PC-3 (cell line): ENCODE data around the gene PCDH9. TPM values are rescaled to one million over a fixed set of nuclear protein-coding genes. Genes with fewer than 3 reads are reported as not detected.
A peak's percentile ranks its signal among the peaks of the same experiment; 100 is the strongest.

ENCODE experiments used
- ATAC-seq: fragments of 200-7000 bp; cut with Tn5 transposase; 2 replicates; pipeline ENCODE4 v1.9.1; 2020; ENCODE audit warnings: mild to moderate bottlenecking, moderate library complexity
- BruUV-seq: library from RNA; stranded (reverse); fragments of 400-500 nt; replicated peaks from 2 replicates; lab custom pipeline; 2021; lab: Mats Ljungman, UMichigan
- CTCF ChIA-PET: fragments of 300-600 bp; sonication (Branson Sonifier 250); formaldehyde crosslinking; loops from one replicate; lab custom pipeline; 2022; ENCODE audit warnings: antibody characterized with exemption; lab: Charles Lee
- POLR2A ChIA-PET: fragments of 300-600 bp; sonication (Branson Sonifier 250); formaldehyde crosslinking; loops from one replicate; lab custom pipeline; 2022; ENCODE audit warnings: antibody characterized with exemption; ENCODE audit not compliant: unreplicated experiment; lab: Charles Lee
- DNase-seq: peaks from one replicate; pipeline ENCODE4 v3.0.0-alpha.2; 2015
- H2AFZ ChIP-seq: fragments of 300-600 bp; sonication (generic); 2 replicates; pipeline ENCODE4 v1.6.0; 2016; ENCODE audit warnings: antibody characterized with exemption, low read length
- H3F3A ChIP-seq: fragments of 300-600 bp; sonication (generic); one replicate; pipeline ENCODE4 v1.6.0; 2017; ENCODE audit warnings: antibody characterized with exemption, low read length, control low read depth, mild to moderate bottlenecking; ENCODE audit not compliant: unreplicated experiment
- H3K27ac ChIP-seq: fragments of 300-600 bp; sonication (generic); 2 replicates; pipeline ENCODE4 v1.5.1; 2016; ENCODE audit warnings: mild to moderate bottlenecking, low read length
- H3K27me3 ChIP-seq: fragments of 300-600 bp; sonication (generic); 2 replicates; pipeline ENCODE4 v1.6.1; 2016; ENCODE audit warnings: low read length, mixed read lengths
- H3K36me3 ChIP-seq: fragments of 300-600 bp; sonication (generic); 2 replicates; pipeline ENCODE4 v1.6.1; 2016; ENCODE audit warnings: low read depth, mixed run types, low read length, mixed read lengths
- H3K4me1 ChIP-seq: fragments of 300-600 bp; sonication (generic); 2 replicates; pipeline ENCODE4 v1.5.1; 2016; ENCODE audit warnings: low read length; ENCODE audit not compliant: insufficient read depth
- H3K4me2 ChIP-seq: fragments of 300-600 bp; sonication (generic); 2 replicates; pipeline ENCODE4 v1.6.0; 2016; ENCODE audit warnings: low read length
- H3K4me3 ChIP-seq: fragments of 300-600 bp; sonication (generic); 2 replicates; pipeline ENCODE4 v1.5.1; 2016; ENCODE audit warnings: mild to moderate bottlenecking, low read length, mixed read lengths
- H3K79me2 ChIP-seq: fragments of 300-600 bp; sonication (generic); 2 replicates; pipeline ENCODE4 v1.6.1; 2017; ENCODE audit warnings: low read length, mixed read lengths
- H3K9ac ChIP-seq: fragments of 300-600 bp; sonication (generic); 2 replicates; pipeline ENCODE4 v1.6.0; 2016; ENCODE audit warnings: mild to moderate bottlenecking, low read length
- H3K9me2 ChIP-seq: fragments of 300-600 bp; sonication (generic); replicated peaks from 2 replicates; pipeline ENCODE4 v1.6.1; 2016; ENCODE audit warnings: mixed run types, low read length, mixed read lengths
- H3K9me3 ChIP-seq: fragments of 300-600 bp; sonication (generic); 2 replicates; pipeline ENCODE4 v1.6.1; 2016; ENCODE audit warnings: low read length, mixed read lengths
- H4K20me1 ChIP-seq: fragments of 300-600 bp; sonication (generic); 2 replicates; pipeline ENCODE4 v1.6.1; 2016; ENCODE audit warnings: low read length, mixed read lengths
- EZH2 ChIP-seq: fragments of 300-600 bp; sonication (generic); IDR thresholded peaks from one replicate; pipeline ENCODE4 v1.6.1; 2017; ENCODE audit warnings: antibody characterized with exemption, mild to moderate bottlenecking, low read length; ENCODE audit not compliant: unreplicated experiment
- EZH2phosphoT487 ChIP-seq: fragments of 300-600 bp; sonication (generic); IDR thresholded peaks from 2 replicates; pipeline ENCODE4 v1.6.1; 2018; ENCODE audit warnings: mild to moderate bottlenecking, antibody characterized with exemption, low read length, borderline replicate concordance
- intact Hi-C: fragments of 100-400 bp; cut with micrococcal nuclease; formaldehyde crosslinking; loops from 2 replicates; pipeline ENCODE4 v1.9.0; 2023
- total RNA-seq: library from RNA; depleted of rRNA; stranded (reverse); fragments of >200 nt; gene quantifications from 2 replicates; pipeline ENCODE4 v1.2.3, GENCODE V29; 2014
- TF ChIP-seq, protein P1 (sequence below): fragments of 300-600 bp; sonication (generic); conservative IDR thresholded peaks from 2 replicates; pipeline ENCODE4 v1.5.1; 2017; ENCODE audit warnings: antibody characterized with exemption, low read depth, mild to moderate bottlenecking, low read length

The PCDH9 gene
- total RNA-seq, 1 experiment from 2014 or later: 0.98 TPM

DNA sequence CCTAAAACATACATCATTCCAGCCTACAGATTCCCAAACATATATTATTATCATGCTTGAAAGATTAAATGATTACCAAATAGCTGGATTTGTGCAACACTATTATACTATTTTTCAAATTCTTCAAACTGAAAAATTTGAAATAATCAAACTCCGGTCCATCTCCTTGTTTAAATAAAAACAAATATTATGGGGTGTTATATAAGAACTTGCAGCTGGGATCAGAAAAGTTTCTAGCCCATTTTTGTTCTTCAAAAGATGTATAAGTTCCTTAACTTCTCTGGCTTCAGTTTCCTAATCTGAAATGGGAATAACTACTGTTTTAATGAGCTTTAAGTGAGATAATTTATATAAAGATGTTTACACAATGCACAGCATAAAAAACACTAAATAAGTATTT, 422.9 kb downstream of the PCDH9 start:
- no peak overlapping the region for H3K4me2 ChIP-seq
- no peaks in the 10 kb centered on the region for H3F3A ChIP-seq
- ChIA-PET CTCF (no interaction called here), POLR2A (no interaction called here)
- TF ChIP-seq EZH2phosphoT487 (no peak), EZH2 (no peak)
- TF ChIP-seq, protein P1, sequence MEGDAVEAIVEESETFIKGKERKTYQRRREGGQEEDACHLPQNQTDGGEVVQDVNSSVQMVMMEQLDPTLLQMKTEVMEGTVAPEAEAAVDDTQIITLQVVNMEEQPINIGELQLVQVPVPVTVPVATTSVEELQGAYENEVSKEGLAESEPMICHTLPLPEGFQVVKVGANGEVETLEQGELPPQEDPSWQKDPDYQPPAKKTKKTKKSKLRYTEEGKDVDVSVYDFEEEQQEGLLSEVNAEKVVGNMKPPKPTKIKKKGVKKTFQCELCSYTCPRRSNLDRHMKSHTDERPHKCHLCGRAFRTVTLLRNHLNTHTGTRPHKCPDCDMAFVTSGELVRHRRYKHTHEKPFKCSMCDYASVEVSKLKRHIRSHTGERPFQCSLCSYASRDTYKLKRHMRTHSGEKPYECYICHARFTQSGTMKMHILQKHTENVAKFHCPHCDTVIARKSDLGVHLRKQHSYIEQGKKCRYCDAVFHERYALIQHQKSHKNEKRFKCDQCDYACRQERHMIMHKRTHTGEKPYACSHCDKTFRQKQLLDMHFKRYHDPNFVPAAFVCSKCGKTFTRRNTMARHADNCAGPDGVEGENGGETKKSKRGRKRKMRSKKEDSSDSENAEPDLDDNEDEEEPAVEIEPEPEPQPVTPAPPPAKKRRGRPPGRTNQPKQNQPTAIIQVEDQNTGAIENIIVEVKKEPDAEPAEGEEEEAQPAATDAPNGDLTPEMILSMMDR: no peak
- ATAC-seq (no peak), DNase-seq (no peak)
- H2AFZ ChIP-seq: no peak overlapping the region
- H3K9ac ChIP-seq: no peak overlapping the region
- no peaks in the 10 kb centered on the region for H3K36me3 ChIP-seq
- intact Hi-C loops: no loop called here
- no peaks in the 10 kb centered on the region for H3K79me2 ChIP-seq
- no peaks in the 10 kb centered on the region for H3K9me3 ChIP-seq
- H3K4me3 ChIP-seq: no peak overlapping the region
- no peaks in the 10 kb centered on the region for H4K20me1 ChIP-seq
- H3K9me2 ChIP-seq: no peaks in the 10 kb centered on the region
- no peaks in the 10 kb centered on the region for H3K4me1 ChIP-seq
- no TSS peak for BruUV-seq
- no peaks in the 10 kb centered on the region for H3K27me3 ChIP-seq
- no peak overlapping the region for H3K27ac ChIP-seq

DNA sequence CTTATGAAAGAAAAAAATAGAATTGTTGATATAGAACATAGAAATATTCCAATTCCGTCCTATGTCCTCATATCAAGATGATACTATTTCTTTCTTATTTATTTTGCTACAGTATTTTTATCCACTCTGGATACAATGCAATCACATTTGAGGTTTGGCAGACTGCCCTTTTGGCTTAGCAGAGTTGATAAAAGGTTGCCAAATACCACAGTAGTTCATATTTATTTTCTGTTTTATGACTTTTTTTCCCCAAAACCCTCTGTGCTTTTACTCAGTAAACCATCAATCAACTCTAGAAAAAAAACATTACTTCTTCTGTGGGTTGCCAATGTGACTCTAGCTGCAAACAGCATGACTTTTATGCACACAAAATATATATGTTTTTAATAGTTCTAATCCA, 424.5 kb downstream of the PCDH9 start:
- H3K4me3 ChIP-seq: no peak overlapping the region
- no peaks in the 10 kb centered on the region for H3K9me3 ChIP-seq
- no TSS peak for BruUV-seq
- no peaks in the 10 kb centered on the region for H3K4me1 ChIP-seq
- H3K27ac ChIP-seq: no peak overlapping the region
- H3K4me2 ChIP-seq: no peak overlapping the region
- ATAC-seq (peak; percentile 41), DNase-seq (peak; percentile 38)
- intact Hi-C loops: no loop called here
- ChIA-PET CTCF (no interaction called here), POLR2A (no interaction called here)
- no peaks in the 10 kb centered on the region for H3F3A ChIP-seq
- H3K27me3 ChIP-seq: no peaks in the 10 kb centered on the region
- H3K36me3 ChIP-seq: no peaks in the 10 kb centered on the region
- TF ChIP-seq, protein P1: no peak
- TF ChIP-seq EZH2phosphoT487 (no peak), EZH2 (no peak)
- no peak overlapping the region for H3K9ac ChIP-seq
- H3K79me2 ChIP-seq: no peaks in the 10 kb centered on the region
- no peak overlapping the region for H2AFZ ChIP-seq
- H3K9me2 ChIP-seq: no peaks in the 10 kb centered on the region
- no peaks in the 10 kb centered on the region for H4K20me1 ChIP-seq

DNA sequence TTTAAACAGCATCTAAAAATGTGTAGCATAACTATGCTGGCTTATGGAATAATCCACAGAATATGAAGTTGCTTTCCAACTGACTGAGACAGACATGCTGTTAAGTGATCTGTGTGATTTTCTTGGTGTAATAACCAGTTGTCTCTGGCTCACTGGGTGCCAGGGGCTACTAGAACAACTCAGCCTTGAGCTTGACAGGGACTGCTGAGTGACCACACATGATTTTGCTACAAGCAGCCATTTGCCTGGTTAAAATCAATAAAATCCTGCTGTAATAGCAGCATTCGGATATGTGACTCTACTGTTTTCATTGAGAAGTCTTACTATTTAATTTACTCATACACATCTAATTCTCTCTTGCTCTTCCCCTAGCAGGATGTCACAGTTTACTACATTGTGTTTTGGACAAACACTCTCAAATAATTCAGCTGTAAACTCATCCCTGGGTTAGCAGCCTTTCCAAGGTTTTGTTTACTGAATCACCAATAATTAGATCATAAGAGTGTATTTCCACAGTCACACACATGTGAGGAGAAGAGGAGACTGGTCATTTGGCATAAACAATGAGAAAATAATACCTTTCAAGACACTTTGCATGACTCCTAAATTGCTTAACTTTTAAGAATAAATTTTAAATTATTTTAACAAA, 426.2 kb downstream of the PCDH9 start:
- Histone ChIP-seq H4K20me1 (no peaks in the 10 kb centered on the region), H3K9me3 (no peaks in the 10 kb centered on the region), H3K79me2 (no peaks in the 10 kb centered on the region), H3K36me3 (no peaks in the 10 kb centered on the region), H3K27ac (no peak overlapping the region), H3K4me2 (no peak overlapping the region), H2AFZ (no peak overlapping the region), H3K9me2 (no peaks in the 10 kb centered on the region), H3K4me3 (no peak overlapping the region), H3K9ac (no peak overlapping the region), H3K27me3 (no peaks in the 10 kb centered on the region), H3F3A (no peaks in the 10 kb centered on the region), H3K4me1 (no peaks in the 10 kb centered on the region)
- peak; percentile 14 for DNase-seq
- CTCF ChIA-PET: no interaction called here
- peak; percentile 85 for ATAC-seq
- no TSS peak for BruUV-seq
- intact Hi-C loops: no loop called here
- TF ChIP-seq EZH2phosphoT487 (no peak), EZH2 (no peak)
- TF ChIP-seq, protein P1: no peak
- POLR2A ChIA-PET: no interaction called here
